ENCODE data around the gene SORCS3. TPM values are rescaled to one million over a fixed set of nuclear protein-coding genes. Genes with fewer than 3 reads are reported as not detected.

Gene SORCS3
- polyA plus RNA-seq, 1 donor (not counting 4 experiments of a cell fraction or from before 2014, with no cell fraction given), result not detected

DNA sequence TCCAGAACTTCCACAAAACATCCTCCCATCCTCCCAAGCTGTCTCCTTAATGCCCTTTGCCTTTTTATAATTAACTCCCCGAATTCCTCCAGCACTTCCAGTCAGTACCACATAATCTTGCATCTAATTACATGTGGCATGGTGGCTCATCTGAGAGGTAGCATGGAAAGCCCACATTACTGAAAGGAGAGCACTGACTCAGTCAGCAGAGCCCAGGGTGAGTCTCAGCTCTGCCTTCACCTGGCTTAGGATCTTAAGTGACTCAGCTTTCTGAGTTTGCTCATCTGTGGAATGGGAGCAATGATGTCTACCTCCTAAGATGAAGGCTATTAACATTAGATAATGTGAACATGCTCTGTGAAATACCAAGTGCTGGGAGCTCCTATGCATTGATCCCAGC is 433.9 kb downstream of the SORCS3 start:
- Histone ChIP-seq H3K4me2 (ENCODE audit: control insufficient read depth, extremely low read depth, insufficient read depth, low read depth, low read length) (no peak overlapping the region), H3K36me3 (ENCODE audit: control insufficient read depth in 2 of 2, extremely low read depth in 1 of 2, insufficient read depth in 2 of 2, low read length in 2 of 2) (no peaks in the 10 kb centered on the region), H3K79me2 (ENCODE audit: control insufficient read depth, insufficient read depth, low read length) (no peaks in the 10 kb centered on the region), H3K4me3 (ENCODE audit: control insufficient read depth in 2 of 3, extremely low read depth in 1 of 3, insufficient read depth in 2 of 3, low read depth in 1 of 3, low read length in 3 of 3) (no peak overlapping the region), H3K9me3 (ENCODE audit: control insufficient read depth, low read depth, low read length) (no peaks in the 10 kb centered on the region), H2AFZ (ENCODE audit: control insufficient read depth, low read length) (no peak overlapping the region), H3K9ac (ENCODE audit: control insufficient read depth, extremely low read depth, insufficient read depth, low read length) (no peak overlapping the region), H3K27ac (ENCODE audit: control insufficient read depth, insufficient read depth, low read length) (no peak overlapping the region), H3K27me3 (ENCODE audit: control insufficient read depth, extremely low read depth, insufficient read depth, low read length) (no peaks in the 10 kb centered on the region), H4K20me1 (ENCODE audit: control insufficient read depth, extremely low read depth, insufficient read depth, low read length) (no peaks in the 10 kb centered on the region), H3K4me1 (ENCODE audit: control insufficient read depth, extremely low read depth, insufficient read depth, low read length) (peaks cover 12% of the 10 kb centered on the region), H3K9me1 (ENCODE audit: control insufficient read depth, extremely low read depth, insufficient read depth, low read length) (no peaks in the 10 kb centered on the region)
- DNase-seq (ENCODE audit: low read depth, low spot score) (no peak), FAIRE-seq (no peak)
- dilution Hi-C loops (cut with MboI; ENCODE audit: extremely low pct_ligation_motif_present, low sequenced_read_pairs), result no loop called here
- TF ChIP-seq, protein P1, sequence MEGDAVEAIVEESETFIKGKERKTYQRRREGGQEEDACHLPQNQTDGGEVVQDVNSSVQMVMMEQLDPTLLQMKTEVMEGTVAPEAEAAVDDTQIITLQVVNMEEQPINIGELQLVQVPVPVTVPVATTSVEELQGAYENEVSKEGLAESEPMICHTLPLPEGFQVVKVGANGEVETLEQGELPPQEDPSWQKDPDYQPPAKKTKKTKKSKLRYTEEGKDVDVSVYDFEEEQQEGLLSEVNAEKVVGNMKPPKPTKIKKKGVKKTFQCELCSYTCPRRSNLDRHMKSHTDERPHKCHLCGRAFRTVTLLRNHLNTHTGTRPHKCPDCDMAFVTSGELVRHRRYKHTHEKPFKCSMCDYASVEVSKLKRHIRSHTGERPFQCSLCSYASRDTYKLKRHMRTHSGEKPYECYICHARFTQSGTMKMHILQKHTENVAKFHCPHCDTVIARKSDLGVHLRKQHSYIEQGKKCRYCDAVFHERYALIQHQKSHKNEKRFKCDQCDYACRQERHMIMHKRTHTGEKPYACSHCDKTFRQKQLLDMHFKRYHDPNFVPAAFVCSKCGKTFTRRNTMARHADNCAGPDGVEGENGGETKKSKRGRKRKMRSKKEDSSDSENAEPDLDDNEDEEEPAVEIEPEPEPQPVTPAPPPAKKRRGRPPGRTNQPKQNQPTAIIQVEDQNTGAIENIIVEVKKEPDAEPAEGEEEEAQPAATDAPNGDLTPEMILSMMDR (optimal IDR thresholded peaks at IDR 0.05 in 1 of 3, IDR thresholded peaks at IDR 0.05 in 1 of 3, conservative IDR thresholded peaks at IDR 0.05 in 1 of 3; ENCODE audit: extremely low read depth in 1 of 3, insufficient read depth in 2 of 3, low read length in 3 of 3), result no peak
- no peak for TF ChIP-seq EZH2 (IDR thresholded peaks at IDR 0.05; ENCODE audit: low read length)

DNA sequence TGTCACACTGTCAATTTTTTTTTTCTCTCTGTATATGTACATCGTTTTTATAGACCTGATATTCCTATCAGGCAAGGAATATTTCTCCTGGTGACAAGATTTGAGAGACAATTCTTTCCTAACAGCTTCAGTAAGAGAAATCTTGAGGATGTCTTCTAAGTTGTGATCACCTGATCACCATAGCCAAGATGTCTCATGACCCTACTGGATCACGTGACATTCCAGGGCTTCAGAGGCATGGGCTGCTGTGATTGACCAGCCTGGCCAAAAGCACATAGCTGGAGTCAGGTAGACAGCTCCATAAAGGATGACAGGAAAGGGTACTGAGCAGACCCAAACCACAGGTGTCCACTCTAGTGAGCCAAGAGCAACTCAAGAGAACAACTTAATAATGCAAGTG is 444.9 kb downstream of the SORCS3 start:
- FAIRE-seq, result no peak
- H3K4me1 ChIP-seq (ENCODE audit: control insufficient read depth, extremely low read depth, insufficient read depth, low read length), result no peaks in the 10 kb centered on the region

More for the DNA sequence above, 444.9 kb downstream of the SORCS3 start:
- no peaks in the 10 kb centered on the region for H4K20me1 ChIP-seq (ENCODE audit: control insufficient read depth, extremely low read depth, insufficient read depth, low read length)
- H3K36me3 ChIP-seq (ENCODE audit: control insufficient read depth in 2 of 2, extremely low read depth in 1 of 2, insufficient read depth in 2 of 2, low read length in 2 of 2), result no peaks in the 10 kb centered on the region
- no peaks in the 10 kb centered on the region for H3K9me1 ChIP-seq (ENCODE audit: control insufficient read depth, extremely low read depth, insufficient read depth, low read length)
- H3K79me2 ChIP-seq (ENCODE audit: control insufficient read depth, insufficient read depth, low read length), result no peaks in the 10 kb centered on the region
- dilution Hi-C loops (cut with MboI; ENCODE audit: extremely low pct_ligation_motif_present, low sequenced_read_pairs), result no loop called here
- H3K9ac ChIP-seq (ENCODE audit: control insufficient read depth, extremely low read depth, insufficient read depth, low read length), result no peak overlapping the region
- TF ChIP-seq, protein P1 (optimal IDR thresholded peaks at IDR 0.05 in 1 of 3, IDR thresholded peaks at IDR 0.05 in 1 of 3, conservative IDR thresholded peaks at IDR 0.05 in 1 of 3; ENCODE audit: extremely low read depth in 1 of 3, insufficient read depth in 2 of 3, low read length in 3 of 3), result no peak
- TF ChIP-seq EZH2 (IDR thresholded peaks at IDR 0.05; ENCODE audit: low read length), result no peak
- no peak for DNase-seq (ENCODE audit: low read depth, low spot score)
- no peak overlapping the region for H3K27ac ChIP-seq (ENCODE audit: control insufficient read depth, insufficient read depth, low read length)
- H3K4me2 ChIP-seq (ENCODE audit: control insufficient read depth, extremely low read depth, insufficient read depth, low read depth, low read length), result no peak overlapping the region
- no peak overlapping the region for H3K4me3 ChIP-seq (ENCODE audit: control insufficient read depth in 2 of 3, extremely low read depth in 1 of 3, insufficient read depth in 2 of 3, low read depth in 1 of 3, low read length in 3 of 3)
- no peaks in the 10 kb centered on the region for H3K27me3 ChIP-seq (ENCODE audit: control insufficient read depth, extremely low read depth, insufficient read depth, low read length)
- H3K9me3 ChIP-seq (ENCODE audit: control insufficient read depth, low read depth, low read length), result no peaks in the 10 kb centered on the region
- no peak overlapping the region for H2AFZ ChIP-seq (ENCODE audit: control insufficient read depth, low read length)
